ENCODE measurements around the gene C14orf119. TPM values are rescaled to one million over a fixed set of nuclear protein-coding genes. Genes with fewer than 3 reads are reported as not detected.

Gene C14orf119
- total and polyA plus RNA-seq, 9 of the 15 experiments (the other 6 are each of a cell fraction or from before 2014, with no cell fraction given) = 36.7 to 251 (median 51.8) TPM

DNA sequence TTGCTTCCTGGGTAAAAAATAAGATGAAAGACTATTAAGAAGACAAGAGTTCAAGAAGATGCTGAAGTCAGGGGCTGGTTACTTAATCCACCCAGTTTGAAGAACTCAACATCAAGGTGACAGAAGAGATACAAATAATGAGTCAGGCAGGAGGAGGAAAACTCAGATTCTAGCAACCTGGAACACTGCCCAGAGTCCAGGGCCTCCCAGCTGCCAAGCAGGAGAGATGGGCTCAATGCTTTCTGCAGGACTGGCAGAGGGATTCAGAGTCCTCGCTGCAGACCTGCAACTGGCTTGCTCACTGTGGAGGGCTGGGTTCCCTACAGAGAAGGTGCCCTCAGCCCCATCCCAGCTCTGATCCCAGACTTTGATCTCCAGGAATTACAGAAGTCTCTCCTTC is 52.4 kb downstream of the C14orf119 start:
- Histone ChIP-seq H3K27me3 (ENCODE audit: control insufficient read depth in 2 of 2, insufficient read depth in 2 of 2, low read length in 2 of 2) (no peaks in the 10 kb centered on the region), H3K4me3 (no peak overlapping the region), H3K4me1 (replicated peaks in 1 of 2; ENCODE audit: control insufficient read depth in 2 of 2, insufficient read depth in 2 of 2, low read length in 2 of 2) (peaks cover 37 to 51% of the 10 kb centered on the region in 2 experiments; a peak in 4 of 5 replicates), H3K27ac (ENCODE audit: extremely low read depth, low read depth, low read length) (no peak overlapping the region), H3K36me3 (ENCODE audit: control insufficient read depth, insufficient read depth, low read length) (no peaks in the 10 kb centered on the region; the same call in 2 of the 3 replicates), H2AFZ (ENCODE audit: low read depth, low read length) (no peak overlapping the region), H3K9me3 (replicated peaks; ENCODE audit: control insufficient read depth, insufficient read depth, low read depth, low read length) (no peaks in the 10 kb centered on the region), H3K79me2 (ENCODE audit: control insufficient read depth, insufficient read depth, low read length) (no peaks in the 10 kb centered on the region), H3K4me2 (ENCODE audit: insufficient read depth, low read length) (no peak overlapping the region), H3K9me1 (ENCODE audit: control insufficient read depth, insufficient read depth, low read length) (no peaks in the 10 kb centered on the region), H3K9ac (ENCODE audit: insufficient read depth in 1 of 2, low read depth in 2 of 2, low read length in 2 of 2) (no peak overlapping the region), H4K20me1 (replicated peaks; ENCODE audit: control insufficient read depth, insufficient read depth, low read length) (no peaks in the 10 kb centered on the region)
- BruUV-seq (replicated peaks) = no TSS peak
- in situ Hi-C loops (cut with MboI) = no loop called here
- ChIA-PET POLR2A (interaction anchor here (1.1 kb wide), 1 partner anchor 15 kb away, joined by 5 read pairs; no protein-coding TSS in a partner anchor), CTCF (ENCODE audit: low intra/inter-chr PET ratio) (interaction anchor here (0.5 kb wide), 1 partner anchor 15 kb away, joined by 3 read pairs; no protein-coding TSS in a partner anchor)
- intact Hi-C loops (cut with micrococcal nuclease) = loop anchor here (2.0 kb wide), 1 partner anchor 27 kb away; no protein-coding TSS in a partner anchor
- FAIRE-seq (no peak), ATAC-seq (no peak), DNase-seq (ENCODE audit: extremely low read depth in 1 of 4, low spot score in 3 of 4) (peak in 1 of 4 experiments; percentile 73)
- TF ChIP-seq CBFA2T2 (conservative IDR thresholded peaks at IDR 0.05) = peak; percentile 41
- TF ChIP-seq ZNF311 (CRISPR knock-in tag; IDR thresholded peaks at IDR 0.05) = no peak
- TF ChIP-seq MCM7 (IDR thresholded peaks at IDR 0.05) = no peak
- peak; percentile 39; the same call in 1 of the 2 replicates for TF ChIP-seq FOSL1 (tag; conservative IDR thresholded peaks at IDR 0.05)
- peak; percentile 74 for TF ChIP-seq NFIC (IDR thresholded peaks at IDR 0.05)
- TF ChIP-seq ARID1B (IDR thresholded peaks at IDR 0.05) = 0 out of 2 replicates have a peak, but pooled peaks have one; percentile 14
- 0 out of 2 replicates have a peak, but pooled peaks have one; percentile 35 for TF ChIP-seq TCF3 (CRISPR knock-in tag; IDR thresholded peaks at IDR 0.05)
- TF ChIP-seq CBFA2T3 (IDR thresholded peaks at IDR 0.05) = peak; percentile 69
- 81% methylated on average over 1 of the region's 1 CpG for WGBS (ENCODE audit: insufficient coverage, low coverage, missing lambda C conversion rate)

Measured in K562 (cell line).